D721Med (cell line): ENCODE data around the gene LTBP1.
A peak's percentile ranks its signal among the peaks of the same experiment; 100 is the strongest.

Experiments
- DNase-seq: peaks from one replicate; pipeline ENCODE4 v3.0.0; 2011; ENCODE audit warnings: low spot score; ENCODE audit not compliant: insufficient read length
- FAIRE-seq: peaks from 2 replicates; lab custom pipeline; 2011; peaks lifted over from hg19 to GRCh38; lab: Jason Lieb, UNC
- CTCF ChIP-seq: IDR thresholded peaks from 2 replicates; pipeline ENCODE4 v1.5.1; 2012; ENCODE audit warnings: mild to moderate bottlenecking, control low read depth; ENCODE audit not compliant: insufficient read depth; ENCODE audit errors: missing control alignments

Gene LTBP1

GRCh38 chr2:33086400-33087015, 139.8 kb downstream of the LTBP1 start:
- TF ChIP-seq CTCF, result peak; percentile 35
- FAIRE-seq, result no peak
- no peak for DNase-seq

GRCh38 chr2:33090553-33091134, 143.9 kb downstream of the LTBP1 start:
- DNase-seq (no peak), FAIRE-seq (no peak)
- TF ChIP-seq CTCF, result no peak

DNA sequence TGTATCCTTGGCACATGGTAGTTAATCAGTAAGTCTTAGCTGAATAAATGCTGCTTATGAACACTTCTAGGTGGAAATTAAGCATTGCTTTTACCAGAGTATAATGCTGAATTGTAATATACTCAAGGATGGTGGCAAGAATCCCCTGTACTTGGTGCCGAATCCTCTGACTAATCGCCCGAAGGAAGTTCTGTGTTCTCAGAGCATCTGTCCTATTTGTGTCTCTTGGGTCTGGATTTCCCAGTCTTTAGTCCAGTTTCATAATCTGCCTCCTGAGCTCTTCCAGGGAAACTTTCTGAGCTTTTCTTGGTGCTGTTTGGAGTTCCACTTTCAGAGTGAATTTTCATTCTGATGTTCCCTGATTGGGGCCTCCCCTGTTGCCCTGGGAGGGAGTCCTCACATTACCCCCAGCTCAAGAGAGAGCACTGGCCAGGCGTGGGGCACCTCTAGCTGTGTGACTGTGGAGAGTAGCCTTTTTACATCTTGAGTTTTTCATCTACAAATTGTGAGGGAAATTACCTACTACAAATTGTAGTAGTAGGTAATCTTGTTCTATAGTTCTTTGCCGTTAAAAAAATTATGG, 144.9 kb downstream of the LTBP1 start:
- FAIRE-seq, result no peak
- no peak for TF ChIP-seq CTCF
- DNase-seq, result no peak

GRCh38 chr2:33093283-33093993, 146.7 kb downstream of the LTBP1 start:
- FAIRE-seq (no peak), DNase-seq (no peak)
- no peak for TF ChIP-seq CTCF

- FAIRE-seq, result no peak
- DNase-seq, result no peak
- no peak for TF ChIP-seq CTCF
These were observed 147.6 kb downstream of the LTBP1 start for GRCh38 chr2:33094303-33094702.

GRCh38 chr2:33099989-33100388, 153.2 kb downstream of the LTBP1 start:
- no peak for FAIRE-seq
- TF ChIP-seq CTCF, result no peak
- no peak for DNase-seq
